Activated naive CD4-positive, alpha-beta T cell treated with anti-CD3 and anti-CD28 coated beads, Interleukin-2, amount 50 U/mL, for 72 hours (primary cell): Measurements from ENCODE around the gene OPTC. TPM values are rescaled to one million over a fixed set of nuclear protein-coding genes. Genes with fewer than 3 reads are reported as not detected.

Source experiments
- ATAC-seq, 2 donors: fragments of 150-1000 bp; cut with Tn5 transposase; 2 replicates each; pipeline ENCODE4 v1.10.0; 2021; ENCODE audit warnings: mild to moderate bottlenecking in 2 of 2, moderate library complexity in 2 of 2
- DNase-seq, 2 donors: peaks; one replicate each; pipeline ENCODE4 v3.0.0; 2021 to 2022; ENCODE audit warnings: low spot score in 2 of 2
- H3K27ac Mint-ChIP-seq, 2 donors: one replicate each; pipeline ENCODE4 v1.8.0; 2022; ENCODE audit warnings: mild to moderate bottlenecking in 2 of 2, mixed read lengths in 2 of 2
- H3K36me3 Mint-ChIP-seq, 2 donors: one replicate each; pipeline ENCODE4 v1.8.0; 2022; ENCODE audit warnings: mixed read lengths in 2 of 2
- H3K9me3 Mint-ChIP-seq, 2 donors: one replicate each; pipeline ENCODE4 v1.8.0; 2022; ENCODE audit warnings: mixed read lengths in 2 of 2
- total RNA-seq, 2 donors: library from RNA; stranded (reverse); gene quantifications; one replicate each; pipeline ENCODE4 v1.2.3, GENCODE V29; 2022

The OPTC gene
- total RNA-seq, 2 donors from 2014 or later = not detected

- ATAC-seq (no peak), DNase-seq (no peak)
- H3K9me3 Mint-ChIP-seq = no peaks in the 10 kb centered on the region
- no peaks in the 10 kb centered on the region for H3K36me3 Mint-ChIP-seq
- H3K27ac Mint-ChIP-seq = peak overlapping the region in 1 of 2 donors; percentile 9
Observed at GRCh38 chr1:203553496-203553895, 59.5 kb downstream of the OPTC start.

DNA sequence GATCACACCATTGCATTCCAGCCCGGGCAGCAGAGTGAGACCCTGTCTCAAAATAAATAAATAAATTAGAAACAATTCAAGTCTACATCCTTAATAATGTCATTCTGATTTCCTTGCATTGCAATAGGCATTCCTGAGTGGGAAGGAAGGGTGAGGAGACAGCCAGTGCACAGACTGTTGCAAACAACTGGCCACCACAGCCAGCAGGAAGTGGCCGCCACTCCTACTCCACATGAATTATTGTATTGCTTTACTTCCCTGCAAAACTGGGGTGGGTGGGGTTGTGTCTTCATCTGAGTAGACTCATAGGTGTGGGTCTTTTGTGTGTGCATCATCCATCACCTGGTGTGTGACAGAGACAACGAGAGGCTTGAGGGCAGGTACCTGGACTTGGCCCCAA lies 60.1 kb downstream of the OPTC start:
- H3K27ac Mint-ChIP-seq = no peak overlapping the region
- no peaks in the 10 kb centered on the region for H3K9me3 Mint-ChIP-seq
- DNase-seq = no peak
- no peaks in the 10 kb centered on the region for H3K36me3 Mint-ChIP-seq
- ATAC-seq = no peak

DNA sequence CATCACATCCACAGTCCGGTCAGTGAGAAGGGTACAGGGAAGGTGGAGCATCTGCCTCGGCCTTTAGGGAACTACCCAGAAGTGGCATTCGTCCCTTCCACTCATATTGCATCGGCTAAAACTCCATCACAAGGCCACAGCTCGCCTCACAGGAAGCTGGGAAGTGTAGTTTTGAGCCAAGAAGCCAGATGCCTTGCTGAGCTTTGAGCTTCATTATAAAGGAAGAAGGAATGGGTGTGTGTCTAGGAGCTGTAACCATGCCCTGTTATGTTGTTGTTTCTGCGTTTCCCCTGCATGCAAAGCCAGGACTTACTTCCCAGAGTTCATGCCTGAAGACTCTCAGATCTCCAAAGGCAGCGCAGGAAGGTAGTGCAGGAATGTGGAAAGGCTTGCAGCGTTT lies 61.1 kb downstream of the OPTC start:
- DNase-seq (no peak), ATAC-seq (no peak)
- no peaks in the 10 kb centered on the region for H3K36me3 Mint-ChIP-seq
- no peaks in the 10 kb centered on the region for H3K9me3 Mint-ChIP-seq
- H3K27ac Mint-ChIP-seq = no peak overlapping the region

- Mint-ChIP-seq H3K9me3 (no peaks in the 10 kb centered on the region), H3K36me3 (no peaks in the 10 kb centered on the region), H3K27ac (no peak overlapping the region)
- ATAC-seq = no peak
- no peak for DNase-seq
Observed at GRCh38 chr1:203555511-203556046, 61.6 kb downstream of the OPTC start.

DNA sequence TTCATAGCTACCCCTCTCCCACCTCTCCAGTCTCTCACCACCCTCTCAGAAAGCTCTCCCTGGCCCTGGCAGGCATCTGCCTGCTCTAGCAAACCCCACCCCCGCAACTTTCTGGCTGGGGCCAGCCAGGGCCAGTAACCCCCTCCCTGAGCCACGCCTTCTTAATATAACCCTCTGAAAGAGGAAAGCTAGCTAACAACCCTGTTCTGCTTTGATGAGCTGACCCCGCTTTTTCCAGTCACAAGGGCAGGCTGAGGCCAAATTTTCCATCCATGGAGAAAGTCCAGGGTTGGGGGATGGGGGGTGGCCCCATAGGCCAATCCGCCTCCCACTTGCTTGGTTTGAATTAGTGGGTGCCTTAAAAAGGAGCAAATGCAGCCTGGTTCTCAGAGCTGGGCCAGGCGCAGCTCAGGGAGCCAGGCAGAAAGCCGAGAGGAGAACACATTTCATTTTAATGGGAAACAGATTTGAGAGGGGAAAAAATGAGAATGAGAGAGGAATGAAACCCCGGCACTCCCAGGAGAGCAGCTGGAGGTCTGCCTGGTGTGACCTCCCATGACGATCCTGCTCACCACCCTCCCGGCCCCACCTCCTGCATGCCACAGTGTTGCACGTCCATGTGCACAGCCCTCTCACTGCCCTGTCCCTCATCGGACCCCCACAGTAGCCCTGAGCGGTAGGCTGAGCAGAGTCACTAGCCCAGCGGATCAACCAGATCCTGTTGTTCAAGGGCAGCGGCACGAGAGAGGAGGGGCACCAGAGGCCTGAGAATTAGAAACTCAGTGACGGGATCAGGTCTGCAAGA lies 62.3 kb downstream of the OPTC start:
- H3K9me3 Mint-ChIP-seq = no peaks in the 10 kb centered on the region
- no peak for DNase-seq
- H3K36me3 Mint-ChIP-seq = no peaks in the 10 kb centered on the region
- H3K27ac Mint-ChIP-seq = no peak overlapping the region
- no peak for ATAC-seq

DNA sequence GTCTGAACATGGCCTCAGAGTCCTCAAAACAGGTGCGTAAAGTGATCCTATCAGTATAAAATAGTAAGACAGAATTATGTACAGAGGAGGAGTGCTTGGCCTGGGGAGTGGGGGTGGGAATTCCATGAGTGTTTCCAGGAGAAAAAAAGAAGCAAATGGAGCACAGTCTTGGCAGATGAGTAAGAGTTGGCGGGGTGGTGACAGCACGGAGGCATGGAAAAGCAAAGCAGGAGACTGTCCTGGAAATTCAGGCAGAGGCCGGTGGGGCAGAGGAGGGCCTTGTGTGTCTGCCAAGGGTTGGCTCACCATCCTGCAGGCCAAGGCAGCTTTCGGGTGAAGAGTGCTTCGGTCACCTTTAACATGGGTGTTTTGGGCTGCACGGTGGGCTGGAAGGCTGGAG lies 63.4 kb downstream of the OPTC start:
- H3K9me3 Mint-ChIP-seq = no peaks in the 10 kb centered on the region
- DNase-seq (no peak), ATAC-seq (no peak)
- no peak overlapping the region for H3K27ac Mint-ChIP-seq
- H3K36me3 Mint-ChIP-seq = no peaks in the 10 kb centered on the region

DNA sequence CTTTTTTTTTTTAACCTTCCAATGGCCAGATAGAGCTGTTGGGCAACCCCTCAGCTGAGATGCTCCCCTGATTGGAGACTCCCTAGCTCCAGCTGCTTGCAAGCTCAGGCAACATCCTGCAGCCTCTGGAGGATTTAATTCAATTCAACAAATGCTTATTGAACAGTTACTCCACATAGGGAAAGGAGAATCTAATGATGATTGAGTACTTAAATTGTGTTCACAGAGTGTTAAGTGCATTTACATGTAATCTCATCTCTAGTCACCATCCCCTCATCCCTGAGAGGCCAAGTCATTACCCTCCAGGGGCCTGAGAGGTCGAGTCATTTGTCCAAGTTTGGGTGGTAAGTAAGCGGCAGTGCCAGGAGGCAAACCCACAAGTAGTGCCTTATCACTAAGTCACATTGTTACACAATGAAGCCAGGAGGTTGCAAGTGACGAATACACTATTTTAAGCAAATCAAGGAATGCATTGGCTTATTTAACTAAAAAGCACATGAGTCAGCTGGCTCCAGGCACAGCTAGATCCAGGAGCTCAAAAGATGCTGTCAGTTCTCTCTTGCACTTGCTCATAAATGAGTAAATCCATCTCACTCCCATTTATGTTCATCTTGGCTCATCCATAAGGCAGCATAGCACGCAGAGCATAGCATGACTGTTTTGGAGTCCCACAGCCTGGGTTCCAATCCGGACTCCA lies 64.3 kb downstream of the OPTC start:
- DNase-seq (no peak), ATAC-seq (peak in 1 of 2 donors; percentile 20)
- Mint-ChIP-seq H3K36me3 (no peaks in the 10 kb centered on the region), H3K9me3 (no peaks in the 10 kb centered on the region), H3K27ac (no peak overlapping the region)

Other genes starting within 250 kb of the OPTC start
- 100 to 1,000 TPM in 1 of 2 donors, 10 to 100 TPM in 1; 87.2 to 185 TPM for gene BTG2, start 188.6 kb upstream of the OPTC start, total RNA-seq
- gene FMOD, start 143.0 kb upstream of the OPTC start, total RNA-seq = 1 to 10 TPM in 1 of 2 donors, under 1 TPM in 1; 0.68 to 1.4 TPM
- under 1 TPM in 1 of 2 donors, not detected in 1; 0.07 TPM for gene PRELP, start 18.3 kb upstream of the OPTC start, total RNA-seq
- 10 to 100 TPM; 12.2 to 56.1 TPM for gene ATP2B4, start 132.7 kb downstream of the OPTC start, total RNA-seq